T-cell (primary cell): ENCODE measurements around the gene CDH8. TPM values are rescaled to one million over a fixed set of nuclear protein-coding genes. Genes with fewer than 3 reads are reported as not detected.

ENCODE experiments used
- ATAC-seq, 4 experiments: fragments of 200-7000 bp in 3 of 4; fragments of 150-1000 bp in 1 of 4; cut with Tn5 transposase; replicated peaks in 1 of 4; 1 replicate in 3 of 4; 2 replicates in 1 of 4; pipeline ENCODE4 v1.10.0; 2021; ENCODE audit warnings: moderate library complexity in 3 of 4, mild to moderate bottlenecking in 2 of 4, moderate number of reproducible peaks in 1 of 4
- CTCF ChIA-PET, 2 donors: fragments of 300-600 bp; sonication (Branson Sonifier 250); formaldehyde crosslinking; loops; one replicate each; lab custom pipeline; 2022; ENCODE audit warnings: antibody characterized with exemption in 2 of 2; lab: Charles Lee
- POLR2A ChIA-PET, 2 donors: fragments of 300-600 bp; sonication (Branson Sonifier 250); formaldehyde crosslinking; loops; one replicate each; lab custom pipeline; 2022; ENCODE audit warnings: antibody characterized with exemption in 2 of 2; lab: Charles Lee
- DNase-seq, 35 experiments: peaks; one replicate each; pipeline versions ENCODE4 v3.0.0 to v3.0.0-alpha.2; 2013 to 2023
- H3K27ac ChIP-seq: one replicate; pipeline ENCODE4 v1.5.1; 2013; ENCODE audit warnings: low read length
- H3K27me3 ChIP-seq, 2 experiments: replicated peaks in 1 of 2; 1 replicate in 1 of 2; 2 replicates in 1 of 2; pipeline versions ENCODE4 v1.6.1 to v1.7.0; 2013; ENCODE audit warnings: low read length in 1 of 2, mixed read lengths in 1 of 2; ENCODE audit not compliant: control insufficient read depth in 2 of 2, insufficient read depth in 2 of 2; ENCODE audit errors: extremely low read depth in 1 of 2
- H3K36me3 ChIP-seq, 2 donors: 1 replicate in 1 of 2; 2 replicates in 1 of 2; pipeline versions ENCODE4 v1.6.1 to v1.7.0; 2013; ENCODE audit warnings: low read length in 1 of 2; ENCODE audit not compliant: control insufficient read depth in 2 of 2, insufficient read depth in 1 of 2; ENCODE audit errors: extremely low read depth in 1 of 2
- H3K4me1 ChIP-seq, 2 experiments: 1 replicate in 1 of 2; 2 replicates in 1 of 2; pipeline versions ENCODE4 v1.6.1 to v1.7.0; 2013; ENCODE audit warnings: low read length in 2 of 2, mixed read lengths in 1 of 2; ENCODE audit not compliant: insufficient read depth in 2 of 2, control insufficient read depth in 1 of 2; ENCODE audit errors: extremely low read depth in 1 of 2
- H3K4me3 ChIP-seq, 2 donors: 1 replicate in 1 of 2; 2 replicates in 1 of 2; pipeline versions ENCODE4 v1.5.1 to v1.7.0; 2013; ENCODE audit warnings: mild to moderate bottlenecking in 2 of 2, low read length in 1 of 2, moderate library complexity in 1 of 2; ENCODE audit not compliant: control insufficient read depth in 1 of 2; ENCODE audit errors: extremely low read depth in 1 of 2
- H3K9me3 ChIP-seq: 2 replicates; pipeline ENCODE4 v1.7.0; 2013
- H3K27ac Mint-ChIP-seq, 2 donors: one replicate each; pipeline ENCODE4 v1.8.0; 2020 to 2021; ENCODE audit warnings: mild to moderate bottlenecking in 2 of 2, mixed read lengths in 2 of 2
- H3K27me3 Mint-ChIP-seq, 2 donors: one replicate each; pipeline ENCODE4 v1.8.0; 2021 to 2022; ENCODE audit warnings: mixed read lengths in 2 of 2
- H3K36me3 Mint-ChIP-seq: one replicate; pipeline ENCODE4 v1.8.0; 2021; ENCODE audit warnings: mixed read lengths
- H3K4me1 Mint-ChIP-seq, 3 donors: one replicate each; pipeline ENCODE4 v1.8.0; 2020 to 2022; ENCODE audit warnings: mixed read lengths in 3 of 3, mild to moderate bottlenecking in 1 of 3
- H3K4me3 Mint-ChIP-seq, 3 donors: one replicate each; pipeline ENCODE4 v1.8.0; 2020 to 2022; ENCODE audit warnings: mild to moderate bottlenecking in 3 of 3, mixed read lengths in 3 of 3, moderate library complexity in 3 of 3
- H3K9me3 Mint-ChIP-seq, 3 donors: one replicate each; pipeline ENCODE4 v1.8.0; 2020 to 2022; ENCODE audit warnings: mixed read lengths in 3 of 3
- WGBS: methylation state at CpG from one replicate; pipeline ENCODE4 v1.1.5; 2013; ENCODE audit warnings: missing lambda C conversion rate; ENCODE audit not compliant: insufficient coverage; 5-methylcytosine and 5-hydroxymethylcytosine counted together
- total RNA-seq, 35 experiments: library from RNA in 6 of 35; stranded (reverse) in 6 of 35; fragments of 120-200 nt in 1 of 35; gene quantifications; one replicate each; pipeline versions ENCODE4 v1.2.1 to v1.2.4 and lab custom pipeline; 2013 to 2026

Gene CDH8
- total RNA-seq, 5 donors from 2014 or later (not counting 1 experiment from before 2014, with no cell fraction given): 0.39 to 1.0 TPM; not detected in 3

DNA sequence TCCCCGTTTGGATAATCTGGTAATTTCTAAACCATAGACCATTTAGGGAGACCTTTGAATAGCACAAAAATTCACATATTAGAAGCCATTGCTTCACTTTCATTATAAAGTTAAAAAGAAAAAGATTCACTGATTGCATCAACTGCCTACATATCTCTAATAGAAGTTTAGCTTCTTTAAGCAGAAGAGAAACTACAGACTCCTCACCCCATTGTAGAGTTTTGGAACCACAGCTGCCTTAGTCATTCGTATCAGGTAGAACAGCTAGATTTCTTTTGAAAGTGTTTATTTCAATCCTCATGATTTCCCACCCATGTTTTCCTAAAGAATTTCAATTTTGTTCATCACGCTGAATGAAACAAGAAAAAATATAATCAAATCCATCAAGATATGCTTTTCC is 144.8 kb downstream of the CDH8 start:
- no peaks in the 10 kb centered on the region for H3K36me3 ChIP-seq
- Mint-ChIP-seq H3K27me3 (no peaks in the 10 kb centered on the region), H3K27ac (no peak overlapping the region), H3K4me1 (no peaks in the 10 kb centered on the region), H3K36me3 (no peaks in the 10 kb centered on the region), H3K4me3 (no peak overlapping the region), H3K9me3 (peaks cover 18 to 30% (median 25%) of the 10 kb centered on the region in 3 donors)
- no peaks in the 10 kb centered on the region for H3K27me3 ChIP-seq
- ATAC-seq (no peak), DNase-seq (no peak)
- ChIA-PET CTCF (no interaction called here), POLR2A (no interaction called here)
- no peaks in the 10 kb centered on the region for H3K9me3 ChIP-seq
- H3K4me1 ChIP-seq: no peaks in the 10 kb centered on the region
- H3K4me3 ChIP-seq: no peak overlapping the region
- H3K27ac ChIP-seq: no peak overlapping the region
- whole genome bisulfite sequencing: no CpG with 5 or more reads among the region's 3 CpGs

DNA sequence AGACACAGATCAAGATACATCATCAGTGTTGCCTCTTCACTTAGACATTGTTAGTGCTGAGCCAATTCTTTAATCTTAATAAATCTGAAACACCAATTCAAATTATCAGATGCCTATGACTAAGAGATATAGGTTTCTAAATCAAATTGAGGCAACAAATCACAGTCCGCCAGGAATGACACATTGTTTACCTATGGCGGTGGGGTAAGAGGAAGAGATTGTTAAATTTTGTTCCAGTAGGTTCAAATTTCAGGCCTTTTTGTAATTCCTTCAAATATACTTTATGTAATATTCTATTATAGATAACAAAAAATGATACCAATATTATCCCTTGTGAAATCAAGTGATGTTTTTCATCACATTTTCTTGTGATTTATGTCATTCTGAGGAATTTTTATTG is 145.9 kb downstream of the CDH8 start:
- Histone ChIP-seq H3K4me1 (no peaks in the 10 kb centered on the region), H3K9me3 (no peaks in the 10 kb centered on the region), H3K27me3 (no peaks in the 10 kb centered on the region), H3K36me3 (no peaks in the 10 kb centered on the region), H3K4me3 (no peak overlapping the region), H3K27ac (no peak overlapping the region)
- no CpG with 5 or more reads among the region's 2 CpGs for WGBS
- no peaks in the 10 kb centered on the region for H3K4me1 Mint-ChIP-seq
- ChIA-PET CTCF (no interaction called here), POLR2A (interaction anchor here in 1 of 2 donors (0.5 kb wide), 1 partner anchor 47 kb away, joined by 3 read pairs; no protein-coding TSS in a partner anchor)
- H3K4me3 Mint-ChIP-seq: no peak overlapping the region
- H3K27ac Mint-ChIP-seq: no peak overlapping the region
- no peaks in the 10 kb centered on the region for H3K36me3 Mint-ChIP-seq
- H3K9me3 Mint-ChIP-seq: peaks cover 21 to 28% (median 26%) of the 10 kb centered on the region in 3 donors
- no peak for ATAC-seq
- DNase-seq: no peak
- H3K27me3 Mint-ChIP-seq: no peaks in the 10 kb centered on the region

GRCh38 chr16:61887903-61888302 is 148.3 kb downstream of the CDH8 start:
- CTCF ChIA-PET: no interaction called here
- H3K9me3 ChIP-seq: no peaks in the 10 kb centered on the region
- DNase-seq (peak in 2 of 35 experiments; percentile 0 to 1), ATAC-seq (no peak)
- no peak overlapping the region for H3K27ac ChIP-seq
- Mint-ChIP-seq H3K9me3 (peaks cover 20 to 25% (median 21%) of the 10 kb centered on the region in 3 donors), H3K4me3 (no peak overlapping the region), H3K4me1 (no peaks in the 10 kb centered on the region), H3K27ac (no peak overlapping the region), H3K27me3 (no peaks in the 10 kb centered on the region), H3K36me3 (no peaks in the 10 kb centered on the region)
- WGBS: 0% methylated on average over 1 of the region's 4 CpGs
- no peaks in the 10 kb centered on the region for H3K4me1 ChIP-seq
- POLR2A ChIA-PET: no interaction called here
- H3K36me3 ChIP-seq: no peaks in the 10 kb centered on the region
- no peak overlapping the region for H3K4me3 ChIP-seq
- H3K27me3 ChIP-seq: no peaks in the 10 kb centered on the region

DNA sequence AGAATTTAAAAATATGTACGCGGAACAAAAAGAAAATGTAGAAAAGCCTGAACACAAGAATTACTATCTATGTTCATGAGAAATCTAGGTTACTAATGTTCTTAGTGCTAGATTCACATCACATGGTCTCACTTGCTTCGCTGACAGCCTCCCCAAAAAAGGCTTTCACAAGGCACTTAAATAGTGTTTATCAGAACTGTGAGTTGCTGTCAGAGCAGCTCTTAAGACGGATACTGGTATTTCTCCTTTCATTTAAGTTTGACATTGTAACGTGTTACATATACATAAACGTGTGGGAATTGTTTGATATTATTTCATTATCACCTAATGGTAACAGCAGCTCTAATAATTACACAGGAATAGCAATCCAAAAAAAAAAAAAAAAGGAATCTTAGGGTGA is 150.9 kb downstream of the CDH8 start:
- DNase-seq (no peak), ATAC-seq (no peak)
- no peaks in the 10 kb centered on the region for H3K27me3 Mint-ChIP-seq
- H3K4me1 ChIP-seq: no peaks in the 10 kb centered on the region
- H3K27ac ChIP-seq: no peak overlapping the region
- WGBS: no CpG with 5 or more reads among the region's 6 CpGs
- no peaks in the 10 kb centered on the region for H3K4me1 Mint-ChIP-seq
- no peaks in the 10 kb centered on the region for H3K9me3 ChIP-seq
- H3K27me3 ChIP-seq: no peaks in the 10 kb centered on the region
- peaks cover 22 to 26% (median 25%) of the 10 kb centered on the region in 3 donors for H3K9me3 Mint-ChIP-seq
- H3K36me3 ChIP-seq: no peaks in the 10 kb centered on the region
- H3K36me3 Mint-ChIP-seq: no peaks in the 10 kb centered on the region
- no peak overlapping the region for H3K4me3 ChIP-seq
- ChIA-PET POLR2A (no interaction called here), CTCF (no interaction called here)
- no peak overlapping the region for H3K27ac Mint-ChIP-seq
- H3K4me3 Mint-ChIP-seq: no peak overlapping the region

- DNase-seq: no peak
- H3K4me3 Mint-ChIP-seq: no peak overlapping the region
- H3K27me3 ChIP-seq: no peaks in the 10 kb centered on the region
- WGBS: 92% methylated on average over 2 of the region's 3 CpGs
- CTCF ChIA-PET: no interaction called here
- POLR2A ChIA-PET: no interaction called here
- no peaks in the 10 kb centered on the region for H3K36me3 Mint-ChIP-seq
- no peaks in the 10 kb centered on the region for H3K4me1 Mint-ChIP-seq
- peaks cover 23 to 33% (median 26%) of the 10 kb centered on the region in 3 donors for H3K9me3 Mint-ChIP-seq
- ATAC-seq: no peak
- H3K36me3 ChIP-seq: no peaks in the 10 kb centered on the region
- no peak overlapping the region for H3K27ac ChIP-seq
- H3K4me1 ChIP-seq: no peaks in the 10 kb centered on the region
- no peaks in the 10 kb centered on the region for H3K27me3 Mint-ChIP-seq
- H3K9me3 ChIP-seq: no peaks in the 10 kb centered on the region
- no peak overlapping the region for H3K27ac Mint-ChIP-seq
- no peak overlapping the region for H3K4me3 ChIP-seq
Observed at GRCh38 chr16:61879306-61879705, 156.9 kb downstream of the CDH8 start.

- ChIA-PET CTCF (no interaction called here), POLR2A (no interaction called here)
- H3K27me3 Mint-ChIP-seq: no peaks in the 10 kb centered on the region
- no peaks in the 10 kb centered on the region for H3K36me3 Mint-ChIP-seq
- DNase-seq (no peak), ATAC-seq (no peak)
- no peak overlapping the region for H3K27ac Mint-ChIP-seq
- Histone ChIP-seq H3K27ac (no peak overlapping the region), H3K4me3 (no peak overlapping the region), H3K9me3 (no peaks in the 10 kb centered on the region), H3K4me1 (no peaks in the 10 kb centered on the region), H3K36me3 (no peaks in the 10 kb centered on the region), H3K27me3 (no peaks in the 10 kb centered on the region)
- no peaks in the 10 kb centered on the region for H3K4me1 Mint-ChIP-seq
- H3K9me3 Mint-ChIP-seq: peaks cover 24 to 38% (median 26%) of the 10 kb centered on the region in 3 donors
- WGBS: no CpG with 5 or more reads among the region's 1 CpG
- H3K4me3 Mint-ChIP-seq: no peak overlapping the region
Observed at GRCh38 chr16:61877436-61877835, 158.8 kb downstream of the CDH8 start.

DNA sequence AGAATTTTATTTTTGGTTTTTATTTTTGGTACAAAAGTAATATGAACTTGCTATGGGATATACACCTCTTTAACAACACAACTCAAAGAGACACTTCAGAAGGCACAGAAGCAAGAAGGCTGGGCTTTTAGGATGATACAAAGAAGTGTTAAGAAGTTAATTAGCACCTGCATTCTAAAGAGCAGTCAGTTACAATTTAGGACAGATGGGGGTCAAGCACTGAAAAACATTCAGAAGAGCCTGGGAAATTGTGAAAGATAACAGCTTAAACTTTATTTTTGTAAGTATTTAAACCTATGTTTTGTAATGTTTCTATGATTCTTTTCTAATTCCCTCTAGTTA is 163.5 kb downstream of the CDH8 start:
- H3K27me3 Mint-ChIP-seq: no peaks in the 10 kb centered on the region
- POLR2A ChIA-PET: no interaction called here
- no peak overlapping the region for H3K4me3 ChIP-seq
- H3K9me3 Mint-ChIP-seq: peaks cover 22 to 42% (median 24%) of the 10 kb centered on the region in 3 donors
- no peaks in the 10 kb centered on the region for H3K36me3 Mint-ChIP-seq
- DNase-seq (no peak), ATAC-seq (no peak)
- H3K4me1 Mint-ChIP-seq: no peaks in the 10 kb centered on the region
- no peak overlapping the region for H3K4me3 Mint-ChIP-seq
- H3K36me3 ChIP-seq: no peaks in the 10 kb centered on the region
- H3K4me1 ChIP-seq: no peaks in the 10 kb centered on the region
- H3K27ac Mint-ChIP-seq: no peak overlapping the region
- H3K27me3 ChIP-seq: no peaks in the 10 kb centered on the region
- H3K27ac ChIP-seq: no peak overlapping the region
- CTCF ChIA-PET: interaction anchor here in 1 of 2 donors (1.5 kb wide), 1 partner anchor 10 kb away, joined by 5 read pairs; no protein-coding TSS in a partner anchor
- H3K9me3 ChIP-seq: no peaks in the 10 kb centered on the region
